H9 (cell line): ENCODE data around the gene MRI1. TPM values are rescaled to one million over a fixed set of nuclear protein-coding genes. Genes with fewer than 3 reads are reported as not detected.

Experiments
- DNase-seq: peaks from one replicate; pipeline ENCODE4 v3.0.0-alpha.2; 2017
- H2AFZ ChIP-seq: one replicate; pipeline ENCODE4 v1.6.1; 2013; ENCODE audit warnings: mild to moderate bottlenecking, low read length, control low read depth, moderate library complexity
- H2AK5ac ChIP-seq: 2 replicates; pipeline ENCODE4 v1.6.1; 2013; ENCODE audit warnings: low read length, control low read depth, mixed read lengths; ENCODE audit not compliant: insufficient read length
- H2BK120ac ChIP-seq: one replicate; pipeline ENCODE4 v1.6.1; 2013; ENCODE audit warnings: low read depth, mild to moderate bottlenecking, low read length, control low read depth, inconsistent platforms; ENCODE audit not compliant: poor library complexity, severe bottlenecking
- H2BK12ac ChIP-seq: 2 replicates; pipeline ENCODE4 v1.6.1; 2013; ENCODE audit warnings: low read length, control low read depth, mixed read lengths, low read depth; ENCODE audit not compliant: insufficient read length
- H2BK15ac ChIP-seq: 2 replicates; pipeline ENCODE4 v1.6.1; 2013; ENCODE audit warnings: low read depth, low read length, control low read depth
- H2BK20ac ChIP-seq: one replicate; pipeline ENCODE4 v1.6.1; 2013; ENCODE audit warnings: low read depth, mild to moderate bottlenecking, low read length, control low read depth, inconsistent platforms; ENCODE audit not compliant: poor library complexity, severe bottlenecking
- H2BK5ac ChIP-seq: 2 replicates; pipeline ENCODE4 v1.6.1; 2013; ENCODE audit warnings: low read length, control low read depth, mixed read lengths; ENCODE audit not compliant: insufficient read length
- H3K14ac ChIP-seq: 2 replicates; pipeline ENCODE4 v1.6.1; 2013; ENCODE audit warnings: low read length, control low read depth; ENCODE audit not compliant: insufficient read depth
- H3K18ac ChIP-seq: 2 replicates; pipeline ENCODE4 v1.6.1; 2013; ENCODE audit warnings: low read depth, mild to moderate bottlenecking, mixed read lengths, low read length, control low read depth; ENCODE audit not compliant: insufficient read length
- H3K23ac ChIP-seq: 2 replicates; pipeline ENCODE4 v1.6.1; 2013; ENCODE audit warnings: low read length, control low read depth, mixed read lengths, low read depth; ENCODE audit not compliant: insufficient read length
- H3K23me2 ChIP-seq: 2 replicates; pipeline ENCODE4 v1.6.1; 2013; ENCODE audit warnings: low read depth, mild to moderate bottlenecking, mixed read lengths, low read length, control low read depth; ENCODE audit not compliant: insufficient read length, poor library complexity, severe bottlenecking
- H3K27ac ChIP-seq: 2 replicates; pipeline ENCODE4 v1.5.1; 2013; ENCODE audit warnings: low read length, control low read depth, mixed read lengths, low read depth; ENCODE audit not compliant: insufficient read length
- H3K27me3 ChIP-seq: 2 replicates; pipeline ENCODE4 v1.6.1; 2013; ENCODE audit warnings: low read length, control low read depth, inconsistent platforms; ENCODE audit not compliant: insufficient read depth
- H3K4ac ChIP-seq: 2 replicates; pipeline ENCODE4 v1.6.1; 2013; ENCODE audit warnings: low read depth, mild to moderate bottlenecking, control low read depth, inconsistent platforms, low read length, moderate library complexity
- H3K4me1 ChIP-seq: 2 replicates; pipeline ENCODE4 v1.6.1; 2013; ENCODE audit warnings: low read length, control low read depth, inconsistent platforms; ENCODE audit not compliant: insufficient read depth
- H3K4me2 ChIP-seq: 2 replicates; pipeline ENCODE4 v1.6.1; 2013; ENCODE audit warnings: low read length, control low read depth, mixed read lengths; ENCODE audit not compliant: insufficient read length, insufficient read depth
- H3K56ac ChIP-seq: 2 replicates; pipeline ENCODE4 v1.6.1; 2013; ENCODE audit warnings: low read depth, mild to moderate bottlenecking, mixed read lengths, low read length, control low read depth; ENCODE audit not compliant: insufficient read length
- H3K79me1 ChIP-seq: 2 replicates; pipeline ENCODE4 v1.6.1; 2013; ENCODE audit warnings: low read depth, mild to moderate bottlenecking, moderate library complexity, low read length, control low read depth, inconsistent platforms; ENCODE audit not compliant: insufficient read depth, poor library complexity, severe bottlenecking
- H3K79me2 ChIP-seq: 2 replicates; pipeline ENCODE4 v1.6.1; 2013; ENCODE audit warnings: low read length, control low read depth, inconsistent platforms; ENCODE audit not compliant: insufficient read depth
- H3K9ac ChIP-seq: 2 replicates; pipeline ENCODE4 v1.6.1; 2013; ENCODE audit warnings: low read length, control low read depth, mixed read lengths; ENCODE audit not compliant: insufficient read length; ENCODE audit errors: extremely low read depth
- H3K9me3 ChIP-seq: one replicate; pipeline ENCODE4 v1.6.1; 2013; ENCODE audit warnings: low read depth, low read length, inconsistent platforms; ENCODE audit not compliant: control insufficient read depth
- H3T11ph ChIP-seq: one replicate; pipeline ENCODE4 v1.6.1; 2013; ENCODE audit warnings: mild to moderate bottlenecking, low read length, control low read depth, inconsistent platforms
- H4K20me1 ChIP-seq: one replicate; pipeline ENCODE4 v1.6.1; 2013; ENCODE audit not compliant: control insufficient read depth, insufficient read length, insufficient read depth
- H4K5ac ChIP-seq: 2 replicates; pipeline ENCODE4 v1.6.1; 2013; ENCODE audit warnings: low read depth, mild to moderate bottlenecking, mixed read lengths, low read length, control low read depth; ENCODE audit not compliant: insufficient read length
- H4K8ac ChIP-seq: replicated peaks from 2 replicates; pipeline ENCODE4 v1.6.1; 2013; ENCODE audit warnings: low read length, control low read depth, mixed read lengths, low read depth; ENCODE audit not compliant: insufficient read length
- H4K91ac ChIP-seq: 2 replicates; pipeline ENCODE4 v1.6.1; 2013; ENCODE audit warnings: low read depth, mild to moderate bottlenecking, moderate library complexity, mixed read lengths, low read length, control low read depth; ENCODE audit not compliant: insufficient read length
- H3K27ac Mint-ChIP-seq, 3 experiments: 2 replicates in 2 of 3; 3 replicates in 1 of 3; pipeline ENCODE4 v1.8.0; 2020 to 2021; ENCODE audit warnings: mixed read lengths in 3 of 3, mild to moderate bottlenecking in 1 of 3, moderate library complexity in 1 of 3
- H3K27me3 Mint-ChIP-seq: 2 replicates; pipeline ENCODE4 v1.8.0; 2021; ENCODE audit warnings: low read depth, mild to moderate bottlenecking, moderate library complexity, mixed read lengths
- H3K36me3 Mint-ChIP-seq, 3 experiments: 2 replicates in 2 of 3; 3 replicates in 1 of 3; pipeline ENCODE4 v1.8.0; 2020 to 2021; ENCODE audit warnings: low read depth in 3 of 3, mixed read lengths in 3 of 3; ENCODE audit not compliant: insufficient read depth in 1 of 3
- H3K4me1 Mint-ChIP-seq, 2 experiments: 2 replicates each; pipeline ENCODE4 v1.8.0; 2020; ENCODE audit warnings: mixed read lengths in 2 of 2
- H3K4me3 Mint-ChIP-seq, 2 experiments: 2 replicates in 1 of 2; 3 replicates in 1 of 2; pipeline ENCODE4 v1.8.0; 2020 to 2021; ENCODE audit warnings: mild to moderate bottlenecking in 2 of 2, mixed read lengths in 2 of 2, moderate library complexity in 1 of 2
- H3K9me3 Mint-ChIP-seq, 2 experiments: 2 replicates in 1 of 2; 3 replicates in 1 of 2; pipeline ENCODE4 v1.8.0; 2020; ENCODE audit warnings: mild to moderate bottlenecking in 2 of 2, mixed read lengths in 2 of 2, moderate library complexity in 1 of 2
- CTCF ChIP-seq: fragments of 200-600 bp; sonication (generic); conservative IDR thresholded peaks from 3 replicates; pipeline ENCODE4 v1.8.0; 2021; ENCODE audit warnings: antibody characterized with exemption, mild to moderate bottlenecking
- WGBS: extraction: QIAGEN DNeasy Blood & Tissue Kit; methylation state at CpG from one replicate; pipeline ENCODE4 v1.1.7; 2013; ENCODE audit warnings: missing lambda C conversion rate, low lambda C conversion rate, mixed read lengths; ENCODE audit not compliant: insufficient read length; ENCODE audit errors: extremely low coverage; 5-methylcytosine and 5-hydroxymethylcytosine counted together
- total RNA-seq: library from RNA; stranded (reverse); gene quantifications from 2 replicates; pipeline ENCODE4 v1.2.1, GENCODE V29; 2021

MRI1 gene
- total RNA-seq, 1 experiment from 2014 or later = 19.5 TPM

GRCh38 chr19:13758795-13759194 lies 5.5 kb upstream of the MRI1 start:
- Histone ChIP-seq H3K23ac (no peak overlapping the region), H2BK20ac (no peak overlapping the region), H3K79me1 (no peaks in the 10 kb centered on the region), H3K18ac (no peak overlapping the region), H2AFZ (no peak overlapping the region), H3K27me3 (no peaks in the 10 kb centered on the region), H3K27ac (no peak overlapping the region), H4K5ac (no peak overlapping the region), H3K14ac (no peak overlapping the region), H3K79me2 (no peaks in the 10 kb centered on the region), H3K9ac (no peak overlapping the region), H2BK15ac (no peak overlapping the region), H4K91ac (no peak overlapping the region), H3K4me1 (no peaks in the 10 kb centered on the region), H2AK5ac (no peak overlapping the region), H2BK5ac (no peak overlapping the region), H3K23me2 (no peaks in the 10 kb centered on the region), H2BK120ac (no peak overlapping the region), H4K20me1 (no peaks in the 10 kb centered on the region), H2BK12ac (no peak overlapping the region), H3K4me2 (no peak overlapping the region), H3T11ph (no peak overlapping the region), H3K4ac (no peak overlapping the region), H3K56ac (no peak overlapping the region), H4K8ac (no peak overlapping the region), H3K9me3 (no peaks in the 10 kb centered on the region)
- H3K4me3 Mint-ChIP-seq = no peak overlapping the region
- H3K27ac Mint-ChIP-seq = no peak overlapping the region
- 0 out of 4 replicates have a peak, but pooled peaks cover 0 to under 1% of the 10 kb centered on the region in 2 experiments for H3K4me1 Mint-ChIP-seq
- H3K27me3 Mint-ChIP-seq = peaks cover 1% of the 10 kb centered on the region; the same call in 1 of the 2 replicates
- no CpG with 5 or more reads among the region's 24 CpGs for WGBS
- no peak for TF ChIP-seq CTCF
- H3K9me3 Mint-ChIP-seq = no peaks in the 10 kb centered on the region
- peaks cover 21 to 73% (median 71%) of the 10 kb centered on the region in 3 experiments; a peak in 6 of 7 replicates for H3K36me3 Mint-ChIP-seq
- DNase-seq = no peak
